Measurements from ENCODE around the gene RBM11.

RBM11 gene, protein sequence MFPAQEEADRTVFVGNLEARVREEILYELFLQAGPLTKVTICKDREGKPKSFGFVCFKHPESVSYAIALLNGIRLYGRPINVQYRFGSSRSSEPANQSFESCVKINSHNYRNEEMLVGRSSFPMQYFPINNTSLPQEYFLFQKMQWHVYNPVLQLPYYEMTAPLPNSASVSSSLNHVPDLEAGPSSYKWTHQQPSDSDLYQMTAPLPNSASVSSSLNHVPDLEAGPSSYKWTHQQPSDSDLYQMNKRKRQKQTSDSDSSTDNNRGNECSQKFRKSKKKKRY

DNA sequence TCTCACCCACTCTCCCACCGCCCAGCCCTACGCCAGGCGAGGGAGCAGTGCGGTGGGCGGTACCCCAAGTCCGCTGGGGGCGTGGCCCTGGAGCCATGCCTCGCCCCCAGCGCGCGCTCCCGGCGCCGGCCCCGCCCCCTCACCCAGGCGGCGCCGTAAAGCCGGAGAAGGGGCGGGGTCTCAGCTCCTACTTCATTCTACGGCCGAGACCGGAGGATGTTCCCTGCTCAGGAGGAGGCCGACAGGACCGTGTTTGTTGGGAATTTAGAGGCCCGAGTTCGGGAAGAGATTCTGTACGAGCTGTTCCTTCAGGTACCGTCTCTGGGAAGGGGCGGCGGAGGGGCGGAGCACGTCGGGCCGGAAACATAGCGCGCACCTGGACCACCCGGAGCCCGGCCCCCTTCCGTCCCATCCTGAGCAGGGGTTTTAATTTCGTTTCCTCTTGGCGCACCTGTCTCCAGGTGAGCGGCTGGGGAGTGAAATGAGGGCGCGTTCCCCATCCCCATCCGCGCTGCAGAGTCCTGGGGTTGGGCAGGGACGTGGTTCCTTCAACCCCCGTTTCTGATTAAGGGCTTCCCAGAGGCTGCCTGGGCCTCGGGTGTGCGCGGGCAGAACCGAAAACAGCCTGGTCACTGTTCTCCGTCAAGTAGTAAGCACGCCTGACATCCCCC lies at the start of gene RBM11:
Gene RBM11 (plus strand): TSS at position 187 of the 671 bp plus-strand sequence. CDS start 30 bp downstream, at position 217.
- peak; percentile 86 for DNase-seq

DNA sequence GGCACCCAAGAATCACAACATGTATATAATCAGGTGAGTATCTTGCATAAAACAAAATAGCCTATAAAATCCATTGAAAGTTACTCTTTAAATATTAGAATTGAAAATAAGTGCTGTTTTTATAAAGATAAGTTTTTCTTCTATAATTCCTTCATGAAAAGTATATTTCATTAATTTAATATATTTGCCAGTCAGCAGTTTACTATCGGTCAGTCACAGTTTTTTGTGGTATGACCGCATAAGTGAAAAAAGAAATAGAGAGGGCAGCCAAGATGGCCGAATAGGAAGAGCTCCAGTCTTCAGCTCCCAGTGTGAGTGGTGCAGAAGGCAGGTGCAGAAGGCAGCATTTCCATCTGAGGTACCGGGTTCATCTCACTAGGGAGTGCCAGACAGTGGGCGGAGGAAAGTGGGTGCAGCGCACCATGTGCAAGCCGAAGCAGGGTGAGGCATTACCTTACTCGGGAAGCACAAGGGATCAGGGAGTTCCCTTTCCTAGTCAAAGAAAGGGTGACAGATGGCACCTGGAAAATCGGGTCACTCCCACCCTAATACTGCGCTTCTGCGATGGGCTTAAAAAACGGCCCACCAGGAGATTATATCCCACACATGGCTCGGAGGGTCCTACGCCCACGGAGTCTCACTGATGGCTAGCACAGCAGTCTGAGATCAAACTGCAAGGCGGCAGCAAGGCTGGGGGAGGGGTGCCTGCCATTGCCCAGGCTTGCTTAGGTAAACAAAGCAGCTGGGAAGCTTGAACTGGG lies 49.3 kb upstream of the RBM11 start:
- peak; percentile 65 for DNase-seq

DNA sequence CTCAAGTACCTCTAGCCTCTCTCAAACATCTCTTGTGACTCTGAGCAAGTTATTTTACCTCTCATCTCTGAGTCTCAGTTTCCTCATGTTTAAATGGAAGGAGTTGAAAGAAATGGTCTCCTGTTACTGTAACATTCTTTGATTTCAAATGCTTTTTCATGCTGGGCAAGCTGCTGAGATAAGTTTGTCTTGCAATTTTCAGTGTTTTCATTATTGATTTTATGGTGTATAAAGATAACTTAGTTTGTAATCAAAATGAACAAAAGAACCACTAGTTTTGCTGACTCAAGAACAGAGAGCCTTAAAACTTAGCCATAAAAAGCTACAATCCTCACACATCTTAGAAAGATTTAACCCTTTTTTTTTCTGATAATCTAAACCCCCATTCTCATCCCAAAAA lies 9.7 kb upstream of the RBM11 start:
- DNase-seq, result no peak

DNA sequence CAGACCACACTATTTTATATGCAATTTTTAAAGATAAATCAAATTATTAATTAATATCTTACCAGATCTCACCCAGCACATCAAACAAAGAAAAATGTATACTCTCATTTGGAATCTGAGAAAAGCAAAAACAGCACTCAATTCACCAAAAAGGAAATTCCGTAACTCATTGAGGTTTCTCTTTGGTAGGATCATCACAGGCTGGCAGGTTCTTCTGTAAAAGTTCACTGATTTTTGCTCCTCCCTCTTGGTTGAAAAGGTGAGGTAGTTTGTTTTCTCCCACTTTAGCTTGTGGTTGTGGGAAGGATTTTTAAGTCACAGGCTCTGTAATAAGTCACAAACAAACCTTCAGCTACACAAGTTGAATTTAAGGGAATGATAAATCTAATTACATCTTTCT lies 5.2 kb upstream of the RBM11 start, which contains the start of gene LIPI:
Gene LIPI (minus strand): TSS at position 218 of the 400 bp plus-strand sequence. CDS start 110 bp downstream, at position 108.
- DNase-seq, result no peak

DNA sequence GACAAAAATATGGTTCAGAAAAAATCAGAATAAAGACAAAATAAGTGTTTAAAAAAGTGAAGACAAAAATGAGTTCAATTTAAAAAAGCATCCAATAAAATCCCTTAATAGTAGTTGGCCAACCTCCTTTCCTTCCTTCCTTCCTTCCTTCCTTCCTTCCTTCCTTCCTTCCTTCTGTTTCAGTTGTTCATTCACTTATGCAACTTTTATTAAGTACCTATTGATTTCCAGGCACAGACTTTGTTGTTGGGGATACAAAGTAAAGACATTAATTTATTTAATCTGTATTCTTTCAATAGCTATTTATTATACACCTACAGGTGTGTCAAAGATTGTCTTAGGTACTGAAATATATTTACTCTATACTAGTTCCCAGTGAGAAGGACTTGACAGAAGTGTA lies 2.8 kb upstream of the RBM11 start:
- DNase-seq, result no peak

DNA sequence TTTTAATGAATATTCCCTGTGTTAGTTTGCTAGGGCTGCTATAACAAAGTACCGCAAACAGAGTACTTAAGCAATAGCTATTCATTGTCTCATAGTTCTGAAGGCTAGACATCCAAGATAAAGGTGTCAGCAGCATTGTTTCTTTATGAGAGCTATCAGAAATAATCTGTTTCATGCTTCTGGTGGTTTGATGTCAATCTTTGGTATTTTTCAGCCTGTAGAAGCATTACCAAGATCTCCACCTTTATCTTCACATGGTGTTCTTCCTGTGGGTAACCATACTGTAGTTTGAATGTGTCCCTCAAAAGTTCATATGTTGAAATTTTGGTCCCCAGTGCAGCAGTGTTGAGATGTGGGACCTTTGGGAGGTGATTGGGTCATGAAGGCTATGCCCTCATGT lies 7.4 kb downstream of the RBM11 start:
- DNase-seq, result no peak

DNA sequence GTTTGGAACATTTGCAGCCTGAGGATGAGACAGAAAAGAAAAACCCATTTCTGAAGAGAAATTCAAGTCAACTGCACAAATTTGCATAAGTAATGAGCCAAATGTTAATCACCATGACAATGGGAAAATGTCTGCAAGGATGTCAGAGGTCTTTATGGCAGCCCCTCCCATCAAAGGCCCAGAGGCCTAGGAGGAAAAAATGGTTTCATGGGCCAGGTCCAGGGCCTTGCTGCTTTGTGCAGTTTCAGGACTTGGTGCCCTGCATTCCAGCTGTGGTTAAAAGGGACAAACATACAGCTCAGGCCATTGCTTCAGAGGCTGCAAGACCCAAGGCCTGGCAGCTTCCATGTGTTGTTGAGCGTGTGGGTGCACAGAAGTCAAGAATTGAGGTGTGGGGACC lies 13.4 kb downstream of the RBM11 start:
- no peak for DNase-seq

DNA sequence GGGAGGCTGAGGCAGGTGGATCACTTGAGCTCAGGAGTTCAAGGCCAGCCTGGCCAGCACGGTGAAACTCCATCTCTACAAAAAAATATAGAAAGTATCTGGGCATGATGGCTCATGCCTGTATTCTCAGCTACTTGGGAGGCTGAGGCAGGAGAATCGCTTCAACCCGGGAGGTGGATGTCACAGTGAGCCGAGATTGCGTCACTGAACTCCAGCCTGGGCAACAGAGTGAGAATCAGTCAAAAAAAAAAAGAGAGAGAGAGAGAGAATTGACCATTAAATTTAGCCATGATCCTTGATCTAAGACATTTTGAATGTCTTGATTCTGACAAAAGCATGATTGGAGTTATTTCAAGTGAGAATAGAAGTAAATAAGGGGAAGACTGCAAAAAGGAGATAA lies 19.1 kb downstream of the RBM11 start:
- no peak for DNase-seq

DNA sequence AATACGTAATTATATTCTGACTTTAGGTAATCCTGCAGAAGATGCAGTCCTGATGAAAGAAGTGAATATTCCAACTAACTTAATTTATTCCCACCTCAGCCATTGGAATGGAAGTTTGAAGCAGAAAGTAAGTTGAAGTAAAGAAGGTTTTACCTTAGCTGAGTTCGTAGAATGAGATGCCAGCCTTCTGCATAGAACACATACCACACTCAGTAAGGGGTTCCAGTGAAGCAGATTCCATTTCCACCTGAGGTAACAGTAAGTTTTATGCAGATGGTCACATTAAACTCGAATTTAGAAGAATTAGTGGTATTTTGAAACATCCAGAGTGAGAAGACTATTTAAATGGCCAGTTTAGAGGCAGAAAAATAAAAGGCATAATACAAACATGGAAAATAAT lies 20.2 kb downstream of the RBM11 start:
- no peak for DNase-seq

DNA sequence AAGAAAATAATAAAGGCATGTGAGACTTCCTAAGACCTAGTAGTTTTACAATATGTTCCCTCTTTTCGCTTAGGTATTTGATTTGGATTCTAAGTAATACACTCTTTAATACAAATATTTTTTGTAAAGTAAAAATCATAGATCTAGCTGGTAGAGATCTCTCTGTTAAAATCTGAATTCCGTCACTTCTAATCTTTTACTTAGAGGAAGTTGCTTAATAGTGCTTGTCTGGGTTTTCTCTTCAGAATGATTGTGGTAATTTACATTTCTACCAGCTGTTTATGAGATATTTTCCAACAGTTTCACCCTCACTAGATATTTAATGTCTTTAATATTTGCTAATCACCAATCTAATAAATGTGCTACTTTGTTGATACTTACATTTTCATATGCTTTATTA lies 23.3 kb downstream of the RBM11 start:
- no peak for DNase-seq

DNA sequence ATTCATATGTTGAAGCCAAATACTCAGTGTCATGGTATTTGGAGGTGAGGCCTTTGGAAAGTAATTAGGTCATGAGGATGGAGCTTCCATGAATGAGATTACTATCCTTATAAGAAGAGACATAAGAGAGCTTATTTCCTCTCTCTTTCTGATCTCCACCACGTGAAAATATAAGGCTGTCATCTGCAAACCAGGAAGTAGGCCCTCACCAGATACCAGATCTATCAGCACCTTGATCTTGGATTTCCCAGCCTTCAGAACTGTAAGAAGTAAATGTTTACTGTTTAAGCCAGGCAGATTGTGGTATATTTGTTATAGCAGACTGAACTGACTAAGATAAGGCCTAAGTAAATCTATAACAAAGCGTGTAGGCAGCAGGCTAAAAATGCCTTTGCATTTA lies 25.3 kb downstream of the RBM11 start:
- DNase-seq, result no peak

DNA sequence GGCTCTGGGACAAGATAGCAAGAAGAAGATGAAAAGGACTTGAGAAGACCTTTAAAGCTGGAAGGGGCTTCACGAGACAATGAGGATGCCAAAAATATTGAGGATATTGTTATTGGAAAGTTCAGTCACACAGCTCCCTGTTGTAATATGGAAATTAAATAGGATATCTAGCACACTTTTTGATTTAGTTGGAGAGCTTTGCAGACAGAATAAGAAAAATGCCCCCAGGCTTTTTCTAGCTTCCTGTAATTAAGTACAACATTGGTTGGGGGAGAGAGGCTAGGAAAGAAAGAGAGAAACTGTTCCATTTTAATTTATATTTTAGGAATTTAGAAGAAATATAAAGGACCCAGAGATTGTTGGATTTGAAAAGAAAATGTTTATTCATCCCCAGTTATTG lies 27.5 kb downstream of the RBM11 start:
- no peak for DNase-seq

DNA sequence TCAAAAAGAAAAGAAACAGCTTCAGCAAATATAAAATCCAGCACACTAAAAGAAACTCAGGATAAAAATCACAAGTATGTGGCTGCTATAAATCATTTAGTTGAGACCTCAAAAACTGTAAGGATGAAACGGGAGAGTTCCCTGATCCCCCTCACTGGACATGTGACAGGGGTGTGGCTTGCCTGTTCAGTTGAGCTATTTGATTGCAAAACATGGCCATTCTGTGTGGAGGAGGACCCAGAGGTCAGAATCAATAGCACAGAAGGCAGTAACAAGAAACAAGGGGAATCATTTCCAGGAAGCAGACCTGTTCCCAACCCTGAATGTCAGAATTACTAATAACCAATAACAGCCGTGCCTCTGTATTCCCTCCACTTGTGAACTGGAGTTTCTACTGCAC lies 27.9 kb downstream of the RBM11 start:
- DNase-seq, result no peak

DNA sequence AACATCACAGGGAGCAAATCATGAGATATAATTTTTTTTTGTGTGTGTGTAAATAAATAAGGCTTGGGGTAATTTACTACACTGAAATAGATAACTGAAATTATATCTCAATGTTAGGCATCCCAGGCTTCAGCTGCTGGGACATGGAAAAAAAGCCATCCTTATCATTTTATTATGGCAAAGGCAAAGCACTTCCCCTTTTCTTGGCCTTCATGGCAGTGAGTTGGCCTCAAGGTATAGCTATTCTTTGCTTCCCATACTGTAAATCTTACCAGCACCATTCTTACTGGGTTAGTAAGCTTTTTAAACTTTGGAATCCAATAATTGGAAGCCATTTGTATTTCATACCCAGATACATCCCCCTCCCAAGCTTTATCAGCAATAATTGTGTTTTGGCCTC lies 29.0 kb downstream of the RBM11 start:
- no peak for DNase-seq

DNA sequence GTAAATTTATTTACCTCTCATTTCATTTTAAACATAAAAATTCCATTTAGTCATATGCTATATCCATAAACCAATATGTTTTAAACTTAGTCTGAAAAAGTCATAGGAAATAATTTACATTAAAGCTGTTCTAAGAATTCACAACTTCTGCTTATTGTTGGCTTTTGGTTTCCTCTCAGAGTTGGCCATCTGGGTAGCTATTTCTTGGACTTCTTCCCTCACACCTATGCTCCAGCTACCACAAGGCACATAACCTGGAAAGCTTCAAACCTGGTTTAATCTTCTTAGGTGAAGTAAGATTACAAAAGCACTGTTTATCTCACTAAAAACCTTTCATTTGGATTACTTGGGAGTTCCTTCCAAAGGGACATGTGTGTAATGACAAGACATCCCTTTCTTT lies 29.8 kb downstream of the RBM11 start:
- DNase-seq, result no peak

DNA sequence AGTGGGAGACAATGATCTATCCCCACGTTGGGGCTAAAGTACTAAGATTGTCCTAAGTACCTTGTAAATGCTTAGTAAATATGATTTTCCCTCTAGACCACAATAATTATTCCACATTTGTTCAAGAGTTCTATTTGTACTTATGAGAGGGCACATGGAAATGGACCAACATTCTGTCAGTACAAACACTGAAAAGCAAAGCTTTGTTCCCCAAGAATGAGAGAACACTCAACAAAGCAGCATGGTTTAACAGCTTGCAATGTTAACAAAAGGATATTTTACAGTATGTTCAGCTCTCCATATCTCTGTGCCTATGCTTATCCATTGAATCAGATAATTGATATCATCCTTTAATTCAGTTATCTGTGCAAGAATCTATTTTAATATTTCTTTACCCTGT lies 35.4 kb downstream of the RBM11 start:
- peak; percentile 61 for DNase-seq

DNA sequence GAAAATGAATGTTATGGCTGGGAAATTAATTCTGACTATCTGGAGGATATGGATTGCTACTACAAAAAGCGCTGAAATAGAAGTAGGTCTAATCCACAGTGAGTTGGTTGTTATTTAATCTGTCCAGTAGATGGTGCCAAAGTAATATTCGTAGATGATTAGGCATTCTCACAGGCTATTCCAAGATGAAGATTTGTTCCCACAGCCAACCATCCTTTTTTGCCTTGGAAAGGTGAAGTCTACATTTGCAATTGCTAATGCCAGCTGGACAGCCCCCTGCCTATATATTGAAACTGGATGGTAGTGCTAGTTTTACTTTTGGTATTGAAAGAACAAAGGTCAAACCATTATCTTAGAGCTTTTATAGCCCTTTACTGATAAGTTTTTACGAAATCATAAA lies 43.8 kb downstream of the RBM11 start:
- DNase-seq, result peak; percentile 78

DNA sequence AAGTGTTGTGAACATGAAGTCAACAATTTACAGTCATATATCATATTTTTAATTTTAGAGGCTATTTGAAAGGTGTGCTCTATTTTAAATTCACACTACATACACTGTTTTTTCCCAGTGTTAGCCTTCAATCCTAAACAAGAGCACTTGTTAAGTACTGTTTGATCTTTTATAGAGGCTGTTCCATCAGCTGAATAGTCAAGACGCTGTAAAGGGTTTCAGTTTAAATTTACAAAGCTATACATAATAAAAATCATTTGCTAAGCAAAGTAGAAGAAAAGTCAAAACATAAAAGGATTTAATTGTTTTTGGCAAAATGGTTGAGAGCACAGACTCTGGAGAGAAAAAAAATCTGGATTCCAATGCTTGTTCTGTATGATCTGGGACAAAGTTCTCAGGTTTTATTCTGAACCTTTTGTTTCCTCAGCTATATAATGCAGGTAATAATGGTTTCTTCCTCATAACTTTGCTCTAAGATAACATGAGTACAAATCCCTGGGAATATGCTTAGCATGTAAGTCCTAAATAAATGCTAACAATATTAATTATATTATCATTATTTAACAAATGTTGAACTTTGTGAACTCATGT lies 44.3 kb downstream of the RBM11 start:
- no peak for DNase-seq

DNA sequence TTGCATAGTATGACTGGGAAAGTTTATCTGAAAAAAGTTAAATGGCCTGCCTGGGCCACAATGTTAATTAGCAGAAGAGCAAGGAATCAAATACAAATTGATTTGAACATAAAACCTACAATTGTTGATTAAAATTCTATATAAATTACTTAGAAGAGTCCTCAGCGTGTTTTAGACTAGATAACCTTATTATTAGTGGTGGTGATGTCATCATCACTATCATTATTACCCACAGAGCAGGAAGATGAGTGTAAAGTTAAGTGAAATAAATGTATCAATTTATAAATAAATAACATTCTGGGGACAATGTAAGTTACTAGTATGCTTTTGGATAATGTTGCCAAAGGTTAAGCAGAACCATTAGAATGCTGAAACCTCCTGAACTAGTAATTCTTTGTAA lies 46.1 kb downstream of the RBM11 start:
- DNase-seq, result no peak

DNA sequence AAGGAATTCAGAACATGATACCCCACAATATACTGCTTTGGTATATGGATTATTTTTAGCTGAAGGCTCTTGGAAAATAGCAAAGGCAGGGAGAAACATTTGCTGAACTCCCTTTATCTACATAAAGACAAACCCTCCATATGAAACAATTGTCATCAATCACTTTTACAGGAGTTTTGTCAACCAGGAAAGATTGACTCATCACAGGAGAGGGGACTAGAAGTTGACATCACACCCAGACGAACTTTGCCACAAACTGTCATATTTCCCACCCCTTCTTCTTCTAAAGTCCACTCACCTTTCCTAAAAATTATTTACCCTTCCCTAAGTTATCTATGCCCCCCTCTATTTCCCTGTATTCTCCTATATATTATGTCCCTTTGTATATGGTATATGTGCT lies 47.9 kb downstream of the RBM11 start:
- no peak for DNase-seq

DNA sequence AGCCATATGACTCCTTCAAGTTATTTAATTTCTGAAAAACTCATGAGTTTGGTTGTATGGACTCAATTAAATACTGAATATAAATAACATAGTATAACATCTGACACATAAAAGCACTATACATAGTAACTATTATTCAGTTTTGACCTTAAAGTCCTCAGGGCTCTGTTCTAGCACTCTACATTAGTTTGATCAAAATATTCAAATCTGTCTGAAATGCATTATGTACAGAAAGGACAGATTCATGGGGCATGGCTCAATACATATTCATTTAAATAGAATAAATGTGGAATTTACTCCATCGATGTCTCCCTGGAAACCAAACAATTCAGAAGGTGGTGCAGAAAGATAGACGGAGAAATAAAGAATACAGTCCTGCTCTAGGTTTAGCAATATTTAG lies 49.1 kb downstream of the RBM11 start:
- DNase-seq, result no peak

DNA sequence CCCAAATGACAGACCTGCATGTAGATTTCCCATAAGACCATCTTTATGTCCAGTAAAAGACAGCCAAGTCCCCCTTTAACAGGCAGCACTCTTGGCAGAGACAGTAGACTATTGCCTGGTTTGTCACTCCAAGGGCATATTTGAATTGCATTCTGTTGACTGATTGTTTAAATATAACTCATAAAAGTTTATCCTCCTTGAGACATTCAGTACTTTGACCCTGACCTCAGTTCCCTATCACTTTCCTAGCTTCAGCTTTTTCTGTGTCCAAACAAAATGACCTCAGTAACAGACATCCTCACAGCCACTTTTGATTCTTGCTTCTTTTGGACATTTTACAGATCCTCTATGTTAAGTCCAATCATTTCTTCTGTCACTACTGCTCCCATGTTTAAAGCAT lies 51.1 kb downstream of the RBM11 start:
- DNase-seq, result no peak

DNA sequence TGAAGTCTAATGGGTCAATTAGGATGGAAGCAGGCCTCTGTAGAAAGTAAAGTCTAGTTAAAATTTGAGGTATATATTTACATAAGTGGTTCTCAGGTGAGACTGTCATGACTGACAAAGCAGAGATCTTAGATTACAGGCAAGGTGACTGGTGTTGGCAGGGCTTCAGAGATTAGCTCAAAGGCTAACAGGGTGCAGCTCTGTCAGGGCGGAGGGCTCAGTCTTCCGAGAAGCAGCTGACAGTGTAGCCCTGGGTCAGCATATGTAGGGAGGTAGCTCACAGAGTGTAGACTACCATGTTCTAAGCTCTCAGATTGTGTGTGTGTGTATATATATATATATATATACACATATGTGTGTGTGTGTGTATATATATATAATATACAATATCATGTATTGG lies 54.7 kb downstream of the RBM11 start:
- DNase-seq, result no peak

DNA sequence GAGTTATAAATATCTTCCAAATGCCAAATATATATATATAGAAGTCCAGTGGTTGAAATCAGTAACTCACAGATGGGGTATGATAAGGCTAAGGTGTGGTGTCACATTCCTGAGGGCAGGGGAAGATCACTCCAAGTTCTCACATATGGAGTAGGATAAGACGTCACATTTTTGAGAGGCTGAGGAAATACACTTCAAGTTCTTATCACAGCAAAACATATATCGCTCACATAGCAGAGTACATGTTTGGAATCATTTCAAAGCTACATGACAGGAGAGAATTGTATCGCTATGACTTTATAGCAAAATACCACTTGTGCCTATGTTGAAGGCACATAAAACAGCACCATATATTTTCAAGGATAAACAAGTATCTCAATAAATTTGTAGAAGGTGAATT lies 55.1 kb downstream of the RBM11 start:
- DNase-seq, result no peak
